Erythroblast (primary cell): Measurements from ENCODE around the gene PLAC9.
A peak's percentile ranks its signal among the peaks of the same experiment; 100 is the strongest.

Experiments used
- DNase-seq, 2 experiments: peaks; one replicate each; lab custom pipeline; 2025; lab: John Stamatoyannopoulos, UW
- GATA1 ChIP-seq: IDR thresholded peaks from 2 replicates; pipeline ENCODE4 v1.6.1; 2011; ENCODE audit warnings: low read depth, mild to moderate bottlenecking, control low read depth, low read length, moderate library complexity
- POLR2A ChIP-seq: IDR thresholded peaks from 2 replicates; pipeline ENCODE4 v1.6.1; 2011; ENCODE audit warnings: mild to moderate bottlenecking, low read length

The PLAC9 gene

DNA sequence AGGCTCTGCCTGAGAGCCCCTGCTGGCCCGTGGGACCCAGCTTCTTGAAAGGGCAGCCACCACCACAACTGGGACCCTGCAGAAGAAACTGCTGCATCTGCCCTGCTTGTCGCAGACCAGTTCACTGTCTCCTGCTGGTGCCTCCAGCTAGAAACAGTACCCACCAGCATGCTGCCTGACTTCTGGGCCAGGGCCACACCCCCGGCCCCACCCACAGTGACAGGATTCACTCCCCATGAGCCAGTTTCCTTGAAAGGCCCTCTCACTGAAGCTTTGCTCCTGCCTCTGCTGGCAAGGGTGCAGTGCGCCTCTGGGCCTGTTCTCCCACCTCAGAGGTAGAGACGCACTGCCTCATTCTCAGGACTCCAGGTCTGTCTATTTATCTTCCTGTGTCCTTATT lies 40.4 kb downstream of the PLAC9 start:
- DNase-seq = peak in 1 of 2 experiments; percentile 12
- TF ChIP-seq GATA1 (no peak), POLR2A (no peak)

DNA sequence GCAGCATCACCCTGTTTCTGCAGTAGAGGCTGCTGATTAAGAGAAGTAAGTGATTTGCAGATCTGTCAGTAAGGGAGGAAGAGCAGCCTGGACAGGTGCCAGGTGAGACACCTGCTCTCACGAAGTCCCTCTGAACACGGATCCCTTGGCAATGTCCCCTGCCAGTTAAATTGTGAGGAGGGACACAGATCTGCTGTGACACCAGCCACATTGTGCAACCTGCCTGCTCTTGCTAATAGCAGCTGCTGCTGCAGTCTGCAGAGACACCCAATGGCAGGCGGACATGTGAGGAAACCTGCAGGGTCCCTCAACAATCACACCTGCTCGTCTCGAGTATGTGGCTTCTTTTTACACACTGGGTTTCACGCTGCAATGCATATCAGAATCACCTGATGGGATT lies 40.9 kb downstream of the PLAC9 start:
- TF ChIP-seq POLR2A = no peak
- no peak for TF ChIP-seq GATA1
- DNase-seq = no peak

DNA sequence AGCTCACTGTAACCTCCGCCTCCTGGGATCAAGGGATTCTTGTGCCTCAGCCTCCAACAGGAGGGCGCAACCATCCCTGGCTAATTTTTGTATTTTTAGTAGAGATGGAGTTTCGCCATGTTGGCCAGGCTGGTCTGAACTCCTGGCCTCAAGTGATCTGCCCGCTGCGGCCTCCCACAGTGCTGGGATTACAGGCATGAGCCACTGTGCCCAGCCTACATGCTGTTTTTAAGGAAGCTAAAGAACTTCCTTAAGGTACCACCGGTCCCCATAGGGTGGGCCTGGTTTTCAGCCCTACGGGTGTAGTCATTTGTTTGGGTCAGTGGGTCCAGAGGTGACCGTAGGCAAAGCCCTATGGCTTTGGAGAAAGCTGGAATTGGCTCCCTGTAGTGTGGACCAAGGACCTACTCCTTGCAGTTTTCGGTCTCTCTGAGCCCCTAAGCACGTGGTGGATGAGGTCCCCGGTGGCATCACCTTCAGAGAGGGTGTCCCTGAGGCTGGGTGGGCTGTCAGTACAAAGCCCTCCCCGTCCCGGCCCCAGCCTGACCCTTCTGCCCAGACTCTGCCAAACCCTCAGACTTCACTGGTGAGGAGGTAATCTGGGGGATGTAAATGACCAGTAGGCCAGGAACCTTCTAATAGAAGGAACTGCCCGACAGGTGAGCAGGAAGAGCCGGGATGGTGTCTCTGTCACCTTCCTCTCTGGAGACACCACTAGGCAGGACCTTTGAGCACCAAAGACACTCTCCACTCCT lies 42.3 kb downstream of the PLAC9 start:
- TF ChIP-seq GATA1 = no peak
- no peak for DNase-seq

DNA sequence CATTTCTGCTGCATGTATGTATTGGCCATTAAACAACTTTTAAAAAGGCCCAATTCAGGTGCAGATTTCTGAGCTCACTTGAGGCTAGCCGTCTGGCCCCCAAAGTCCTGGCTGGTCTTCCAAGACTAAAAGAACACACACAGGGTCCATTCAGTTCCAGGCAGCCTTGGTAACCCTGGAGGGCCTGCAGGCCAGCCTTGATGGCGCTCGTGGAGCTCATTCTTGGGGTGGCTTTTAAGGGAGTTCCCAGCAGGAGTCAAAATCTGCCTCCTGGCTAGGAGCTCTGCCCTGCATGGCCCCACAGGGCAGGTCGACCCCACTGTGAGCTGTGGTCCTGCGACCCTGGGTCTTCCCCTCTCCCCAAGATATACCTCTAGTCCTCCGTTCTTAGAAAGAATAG lies 44.0 kb downstream of the PLAC9 start:
- no peak for DNase-seq
- TF ChIP-seq GATA1 = no peak
- no peak for TF ChIP-seq POLR2A

DNA sequence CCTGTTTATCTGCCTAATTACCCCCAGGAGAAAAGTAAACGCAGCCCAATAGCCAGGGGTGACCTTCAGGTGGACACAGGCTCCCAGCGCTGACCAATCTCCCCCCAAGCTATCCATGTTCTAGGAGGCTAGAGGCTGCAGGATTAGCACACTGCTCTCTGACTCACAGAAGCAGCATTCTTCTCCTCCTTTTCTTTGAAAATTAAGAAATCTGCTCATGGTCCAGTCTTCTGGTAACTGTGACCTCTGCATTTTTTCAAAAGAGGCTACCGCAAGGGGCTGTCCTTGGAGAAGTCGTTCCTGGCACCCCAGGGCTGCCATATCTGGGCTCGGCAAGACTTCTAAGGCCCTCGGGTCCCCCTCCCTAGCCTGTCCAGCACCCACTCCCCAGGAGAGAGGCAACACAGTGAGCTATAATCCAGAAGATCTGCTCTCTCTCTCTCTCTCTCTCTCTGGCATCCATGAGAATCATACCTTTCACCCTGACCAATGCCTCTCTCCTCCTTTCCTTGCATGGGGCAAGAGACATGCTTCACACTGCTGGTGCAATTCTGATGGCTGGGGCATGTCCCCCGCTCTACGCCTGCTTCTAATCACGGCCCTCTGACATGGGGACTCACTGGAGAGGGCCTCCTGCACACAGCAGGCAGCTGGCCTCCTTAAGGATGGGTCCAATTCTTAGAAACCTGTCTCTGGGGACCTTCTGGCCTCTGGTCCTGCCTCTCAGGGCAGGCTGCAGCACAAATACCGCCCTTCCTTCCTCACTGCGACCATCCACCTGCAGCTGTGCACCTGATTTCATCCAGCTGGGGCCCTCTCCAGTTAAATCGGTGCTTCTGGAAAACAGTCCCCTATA lies 45.5 kb downstream of the PLAC9 start:
- TF ChIP-seq GATA1 = no peak
- TF ChIP-seq POLR2A = no peak
- no peak for DNase-seq

DNA sequence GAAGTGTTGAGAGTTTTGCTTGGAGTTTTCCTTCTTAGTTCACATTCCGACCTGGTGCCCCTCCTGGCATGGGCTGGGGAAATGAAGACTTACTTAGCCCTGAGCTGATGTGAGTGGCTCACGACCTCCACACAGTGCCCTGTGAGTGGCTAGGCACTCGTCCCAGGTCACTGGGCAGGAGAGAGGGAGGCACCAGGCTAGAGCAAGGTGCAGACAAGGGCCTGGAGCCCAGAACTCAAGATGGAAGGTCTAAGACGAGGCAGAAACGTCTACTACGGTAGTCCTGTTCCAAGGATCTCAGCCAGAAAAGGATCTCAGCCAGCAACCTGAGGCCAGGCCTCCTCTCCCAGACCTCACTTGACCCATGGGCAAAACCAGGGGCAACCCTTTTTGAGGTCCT lies 50.5 kb downstream of the PLAC9 start:
- no peak for DNase-seq
- TF ChIP-seq POLR2A (no peak), GATA1 (no peak)

DNA sequence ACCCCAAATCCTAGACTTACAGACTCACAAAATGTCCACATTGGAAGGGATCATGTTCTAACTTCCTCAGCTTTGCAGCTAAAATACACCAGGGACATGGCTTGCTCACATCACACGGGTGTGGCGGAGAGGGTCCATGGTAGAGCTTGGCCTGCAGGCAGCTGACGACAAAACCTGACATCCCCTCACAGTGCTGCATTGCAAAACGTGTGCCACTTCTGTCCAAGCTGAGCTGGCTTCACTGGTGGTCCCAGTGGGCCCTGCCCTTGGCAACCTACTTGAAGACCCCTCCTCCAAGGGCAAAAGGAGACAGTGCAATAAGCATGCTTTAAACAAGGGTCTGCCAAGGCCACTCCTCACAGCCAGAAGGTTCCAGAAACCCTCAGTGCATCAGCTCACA lies 50.9 kb downstream of the PLAC9 start:
- no peak for TF ChIP-seq POLR2A
- no peak for DNase-seq

DNA sequence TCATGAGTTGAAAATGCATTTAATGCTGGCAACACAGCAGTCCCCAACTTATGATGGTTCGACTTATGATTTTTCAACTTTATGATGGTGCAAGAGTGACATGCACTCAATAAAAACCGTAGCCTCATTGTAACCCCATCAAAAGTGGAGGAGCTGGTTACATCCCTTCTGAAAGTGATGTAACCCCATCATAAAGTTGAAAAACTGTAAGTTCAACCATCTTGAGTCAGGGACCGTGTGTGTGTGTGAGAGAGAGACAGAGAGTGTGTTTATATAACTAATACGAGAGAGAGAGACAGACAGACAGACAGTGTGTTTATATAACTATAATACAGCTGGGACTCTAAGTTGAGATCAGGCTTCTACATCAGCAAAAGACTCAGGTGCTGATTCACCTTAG lies 51.8 kb downstream of the PLAC9 start:
- DNase-seq = no peak
- TF ChIP-seq POLR2A = no peak
- no peak for TF ChIP-seq GATA1

DNA sequence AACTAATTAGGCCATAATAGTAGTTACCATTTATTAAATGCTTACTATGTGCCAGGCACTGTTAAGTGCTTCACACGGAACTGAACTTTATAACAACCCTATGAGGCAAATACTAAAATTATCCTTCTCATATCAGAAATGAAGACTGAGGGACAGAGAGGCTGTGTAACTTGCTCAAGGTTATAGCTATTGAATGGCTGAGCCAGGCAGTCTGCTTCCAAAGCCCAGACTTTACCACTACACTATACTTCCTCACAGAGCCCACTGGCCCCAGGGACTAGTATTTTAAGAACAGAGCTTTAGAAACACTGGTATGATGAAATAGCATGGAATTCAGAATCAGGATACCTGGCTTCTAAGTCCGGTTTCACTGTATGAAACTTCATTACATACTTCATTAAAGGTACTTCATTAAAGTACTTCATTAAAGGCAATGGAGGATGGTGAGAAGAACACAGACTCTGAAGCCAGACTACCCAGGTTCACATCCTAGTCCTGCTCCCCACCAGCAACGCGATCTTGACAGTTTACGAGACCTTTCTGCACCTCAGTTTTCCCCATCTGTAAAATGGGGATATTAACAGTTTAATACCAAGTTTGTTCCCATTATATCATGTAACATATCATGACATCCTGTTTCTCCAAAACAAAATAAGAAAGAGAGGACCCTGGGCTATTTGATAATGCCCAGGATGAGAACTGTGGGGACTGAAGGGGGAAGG lies 53.2 kb downstream of the PLAC9 start:
- no peak for DNase-seq
- TF ChIP-seq POLR2A = no peak
- TF ChIP-seq GATA1 = no peak

DNA sequence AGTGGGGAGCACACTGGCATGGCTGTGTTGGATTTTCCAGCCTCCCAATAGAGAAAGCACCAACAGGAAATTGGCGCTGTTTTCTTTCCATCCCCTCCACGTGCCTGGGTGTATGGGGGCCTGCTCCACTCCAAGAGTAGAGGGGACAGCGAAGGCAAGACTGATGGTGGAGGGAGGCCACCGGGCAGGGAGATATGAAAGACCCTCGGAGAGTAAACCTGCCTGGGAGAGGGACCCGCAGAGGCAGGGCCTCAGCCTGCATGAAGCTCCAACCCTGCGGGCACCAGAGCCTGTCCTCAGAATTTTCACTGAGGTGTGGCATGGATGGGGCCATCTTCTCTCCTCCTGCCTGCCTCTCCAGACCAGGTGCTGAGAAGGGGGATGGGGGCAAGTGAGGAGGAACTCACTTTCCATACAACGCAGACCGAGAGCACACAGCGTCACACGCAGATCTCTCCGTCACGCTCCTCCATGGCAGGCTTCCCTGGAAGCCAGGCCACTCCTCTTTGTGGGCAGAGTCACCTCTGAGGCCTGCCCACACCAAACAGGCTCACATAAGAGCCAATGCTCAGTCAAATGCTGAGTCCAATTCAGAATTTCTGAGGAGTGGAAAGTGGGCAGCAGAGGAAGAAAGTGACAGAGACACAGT lies 54.0 kb downstream of the PLAC9 start:
- DNase-seq = no peak
- no peak for TF ChIP-seq GATA1
- TF ChIP-seq POLR2A = no peak

DNA sequence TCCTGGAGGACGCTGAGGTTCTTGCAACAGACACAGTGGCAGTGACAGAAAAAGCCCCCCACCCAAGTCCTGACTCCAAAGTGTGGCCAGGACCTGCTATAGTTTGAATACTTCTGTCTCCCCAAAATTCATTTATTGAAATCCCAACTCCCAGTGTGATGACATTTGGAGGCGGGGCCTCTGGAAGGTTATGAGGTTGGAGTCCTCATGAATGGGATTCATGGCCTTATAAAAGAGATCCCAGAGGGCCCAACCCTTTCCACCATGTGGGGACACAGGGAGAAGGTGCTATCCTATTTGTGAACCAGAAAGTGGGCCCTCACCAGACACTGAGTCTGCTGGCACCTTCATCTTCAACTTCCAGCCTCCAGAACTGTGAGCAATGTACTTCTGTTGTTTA lies 54.5 kb downstream of the PLAC9 start:
- DNase-seq = no peak
- no peak for TF ChIP-seq GATA1
- TF ChIP-seq POLR2A = no peak

DNA sequence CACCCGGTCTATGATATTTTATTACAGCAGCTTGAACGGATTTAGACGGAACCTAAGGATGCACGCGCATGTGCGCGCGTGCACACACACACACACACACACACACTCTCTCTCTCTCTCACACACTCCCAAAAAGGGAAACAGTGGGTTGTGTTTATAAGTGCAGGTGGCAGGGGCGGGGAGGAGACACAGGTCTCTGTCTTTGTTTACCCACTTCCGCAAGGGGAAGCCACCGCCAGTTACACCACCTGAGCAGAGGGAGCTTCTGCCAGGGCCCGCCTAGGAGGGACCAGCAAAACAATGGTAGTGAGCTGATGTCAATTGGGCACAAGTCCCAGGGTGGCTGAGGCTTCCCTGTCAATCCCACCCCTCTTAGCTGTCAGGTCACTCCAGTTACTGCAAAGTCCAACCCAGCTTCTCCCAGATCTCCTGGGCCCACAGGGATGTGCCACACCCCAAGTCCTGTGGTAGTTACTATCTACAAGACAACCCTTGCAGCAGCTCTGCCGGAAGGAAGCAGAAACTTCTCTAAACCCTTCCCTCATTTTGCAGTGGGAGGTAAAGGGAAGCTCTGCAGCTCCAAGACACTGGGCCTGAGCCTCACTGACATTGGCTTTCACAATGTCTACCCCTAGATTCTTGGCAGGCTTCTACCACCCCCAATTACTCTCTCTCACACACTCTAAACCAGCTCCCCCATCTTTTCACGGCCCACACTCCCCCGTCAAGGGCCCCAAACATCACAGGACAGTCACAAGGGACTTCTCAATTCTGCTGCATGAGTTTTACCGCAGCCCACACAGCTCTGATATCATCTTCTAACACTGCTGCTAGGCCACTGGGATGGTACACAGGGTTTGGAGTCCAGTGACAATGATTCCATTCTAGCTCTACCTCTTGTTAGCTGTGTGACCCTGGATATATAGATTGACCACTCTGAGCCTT lies 55.2 kb downstream of the PLAC9 start:
- DNase-seq = peak; percentile 33 to 50
- TF ChIP-seq POLR2A = no peak

DNA sequence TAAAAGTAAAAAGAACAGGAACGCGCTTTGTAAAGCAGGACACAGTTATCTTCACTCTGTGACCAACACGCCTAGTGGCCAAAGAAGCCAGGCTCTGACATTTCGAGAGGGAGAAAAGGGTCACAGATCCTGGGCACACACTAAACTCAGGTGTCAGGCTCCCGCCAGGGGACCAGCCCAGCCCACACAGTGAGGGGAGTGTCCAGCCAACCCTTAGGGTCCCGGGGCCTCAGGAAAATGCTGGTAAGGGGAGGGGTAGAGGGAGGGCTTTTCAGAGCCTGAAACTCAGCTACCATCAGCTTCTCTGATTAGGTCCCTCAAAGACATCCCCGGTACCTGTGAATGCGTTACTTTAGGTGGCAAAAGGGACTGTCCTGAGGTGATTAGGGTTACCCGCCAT lies 56.2 kb downstream of the PLAC9 start:
- TF ChIP-seq POLR2A = no peak
- TF ChIP-seq GATA1 = no peak
- no peak for DNase-seq
